Activated T-helper 1 cell treated with anti-CD3 and anti-CD28 coated beads, Interleukin-12 subunit alpha, Interleukin-12 subunit beta, Interleukin-2, Interleukin-4 antibody, amounts not matched to agents 30 ng/mL and 10 ng/mL and 1 ng/mL, durations not matched to agents 14 hours and 24 hours and 36 hours (primary cell): Measurements from ENCODE around the gene FGF9. TPM values are rescaled to one million over a fixed set of nuclear protein-coding genes. Genes with fewer than 3 reads are reported as not detected.

Experiments used
- DNase-seq: peaks from one replicate; pipeline ENCODE4 v3.0.0; 2021; ENCODE audit warnings: low spot score
- H3K27ac Mint-ChIP-seq: one replicate; pipeline ENCODE4 v1.8.0; 2021; ENCODE audit warnings: mild to moderate bottlenecking, mixed read lengths
- H3K27me3 Mint-ChIP-seq: one replicate; pipeline ENCODE4 v1.8.0; 2022; ENCODE audit warnings: mild to moderate bottlenecking, moderate library complexity, mixed read lengths; ENCODE audit not compliant: insufficient read depth
- H3K36me3 Mint-ChIP-seq: one replicate; pipeline ENCODE4 v1.8.0; 2021; ENCODE audit warnings: low read depth, mixed read lengths
- H3K4me1 Mint-ChIP-seq: one replicate; pipeline ENCODE4 v1.8.0; 2021; ENCODE audit warnings: low read depth, mixed read lengths
- H3K4me3 Mint-ChIP-seq: one replicate; pipeline ENCODE4 v1.8.0; 2021; ENCODE audit warnings: mild to moderate bottlenecking, moderate library complexity, mixed read lengths
- H3K9me3 Mint-ChIP-seq: one replicate; pipeline ENCODE4 v1.8.0; 2021; ENCODE audit warnings: mixed read lengths
- intact Hi-C: fragments of 100-400 bp; cut with micrococcal nuclease; formaldehyde crosslinking; loops from one replicate; pipeline ENCODE4 v1.15.1; 2024
- total RNA-seq: library from RNA; stranded (reverse); gene quantifications from 2 replicates; pipeline ENCODE4 v1.2.3, GENCODE V29; 2022

The FGF9 gene
- total RNA-seq, 1 donor from 2014 or later = 0.23 TPM

- no peaks in the 10 kb centered on the region for H3K36me3 Mint-ChIP-seq
- no peak overlapping the region for H3K4me3 Mint-ChIP-seq
- no peaks in the 10 kb centered on the region for H3K9me3 Mint-ChIP-seq
- no peak for DNase-seq
- no peaks in the 10 kb centered on the region for H3K4me1 Mint-ChIP-seq
- no peak overlapping the region for H3K27ac Mint-ChIP-seq
- peaks cover 10% of the 10 kb centered on the region for H3K27me3 Mint-ChIP-seq
- intact Hi-C loops = no loop called here
Observed at GRCh38 chr13:21698817-21699679, 28.2 kb downstream of the FGF9 start.

GRCh38 chr13:21701460-21701859 is 30.6 kb downstream of the FGF9 start:
- Mint-ChIP-seq H3K9me3 (no peaks in the 10 kb centered on the region), H3K4me3 (no peak overlapping the region), H3K27ac (peak overlapping the region; percentile 59), H3K4me1 (no peaks in the 10 kb centered on the region), H3K27me3 (peaks cover 5% of the 10 kb centered on the region), H3K36me3 (no peaks in the 10 kb centered on the region)
- intact Hi-C loops = no loop called here
- DNase-seq = no peak

- no peaks in the 10 kb centered on the region for H3K36me3 Mint-ChIP-seq
- H3K27ac Mint-ChIP-seq = no peak overlapping the region
- no peaks in the 10 kb centered on the region for H3K4me1 Mint-ChIP-seq
- H3K4me3 Mint-ChIP-seq = no peak overlapping the region
- intact Hi-C loops = no loop called here
- peaks cover 2% of the 10 kb centered on the region for H3K27me3 Mint-ChIP-seq
- H3K9me3 Mint-ChIP-seq = no peaks in the 10 kb centered on the region
- DNase-seq = no peak
Observed at GRCh38 chr13:21703846-21704245, 33.0 kb downstream of the FGF9 start.

GRCh38 chr13:21707586-21707985 is 36.7 kb downstream of the FGF9 start:
- no peaks in the 10 kb centered on the region for H3K36me3 Mint-ChIP-seq
- H3K4me3 Mint-ChIP-seq = no peak overlapping the region
- peaks cover 4% of the 10 kb centered on the region for H3K27me3 Mint-ChIP-seq
- no peaks in the 10 kb centered on the region for H3K4me1 Mint-ChIP-seq
- no peak overlapping the region for H3K27ac Mint-ChIP-seq
- DNase-seq = no peak
- intact Hi-C loops = no loop called here
- H3K9me3 Mint-ChIP-seq = peaks cover 10% of the 10 kb centered on the region

GRCh38 chr13:21709697-21710096 is 38.8 kb downstream of the FGF9 start:
- Mint-ChIP-seq H3K27me3 (peaks cover 5% of the 10 kb centered on the region), H3K9me3 (peaks cover 10% of the 10 kb centered on the region), H3K36me3 (no peaks in the 10 kb centered on the region), H3K4me3 (no peak overlapping the region), H3K27ac (no peak overlapping the region), H3K4me1 (no peaks in the 10 kb centered on the region)
- DNase-seq = no peak
- intact Hi-C loops = no loop called here

GRCh38 chr13:21710163-21710562 is 39.3 kb downstream of the FGF9 start:
- Mint-ChIP-seq H3K27ac (no peak overlapping the region), H3K36me3 (no peaks in the 10 kb centered on the region), H3K27me3 (peaks cover 5% of the 10 kb centered on the region), H3K4me3 (no peak overlapping the region), H3K9me3 (peaks cover 10% of the 10 kb centered on the region), H3K4me1 (no peaks in the 10 kb centered on the region)
- no peak for DNase-seq
- intact Hi-C loops = no loop called here

- DNase-seq = no peak
- Mint-ChIP-seq H3K4me3 (no peak overlapping the region), H3K4me1 (no peaks in the 10 kb centered on the region), H3K9me3 (no peaks in the 10 kb centered on the region), H3K27me3 (peaks cover 4% of the 10 kb centered on the region), H3K36me3 (no peaks in the 10 kb centered on the region), H3K27ac (no peak overlapping the region)
- intact Hi-C loops = no loop called here
Observed at GRCh38 chr13:21717817-21718216, 46.9 kb downstream of the FGF9 start.

- H3K4me3 Mint-ChIP-seq = no peak overlapping the region
- intact Hi-C loops = no loop called here
Observed at GRCh38 chr13:21719463-21719862, 48.6 kb downstream of the FGF9 start.

GRCh38 chr13:21723807-21724505 is 53.1 kb downstream of the FGF9 start:
- Mint-ChIP-seq H3K27me3 (no peaks in the 10 kb centered on the region), H3K9me3 (peaks cover 4% of the 10 kb centered on the region), H3K4me3 (no peak overlapping the region), H3K27ac (no peak overlapping the region), H3K4me1 (no peaks in the 10 kb centered on the region), H3K36me3 (no peaks in the 10 kb centered on the region)
- no peak for DNase-seq
- intact Hi-C loops = no loop called here

More at GRCh38 chr13:21719463-21719862, 48.6 kb downstream of the FGF9 start:
- H3K27ac Mint-ChIP-seq = no peak overlapping the region
- H3K9me3 Mint-ChIP-seq = no peaks in the 10 kb centered on the region
- H3K27me3 Mint-ChIP-seq = peaks cover 4% of the 10 kb centered on the region
- DNase-seq = no peak
- no peaks in the 10 kb centered on the region for H3K4me1 Mint-ChIP-seq
- H3K36me3 Mint-ChIP-seq = no peaks in the 10 kb centered on the region

- no peaks in the 10 kb centered on the region for H3K36me3 Mint-ChIP-seq
- peaks cover 4% of the 10 kb centered on the region for H3K27me3 Mint-ChIP-seq
- no peaks in the 10 kb centered on the region for H3K4me1 Mint-ChIP-seq
- intact Hi-C loops = no loop called here
- DNase-seq = no peak
- no peak overlapping the region for H3K4me3 Mint-ChIP-seq
- H3K9me3 Mint-ChIP-seq = peaks cover 4% of the 10 kb centered on the region
- no peak overlapping the region for H3K27ac Mint-ChIP-seq
Observed at GRCh38 chr13:21730186-21730880, 59.5 kb downstream of the FGF9 start.

- no peak overlapping the region for H3K4me3 Mint-ChIP-seq
- peaks cover 9% of the 10 kb centered on the region for H3K27me3 Mint-ChIP-seq
- no peaks in the 10 kb centered on the region for H3K9me3 Mint-ChIP-seq
- no peaks in the 10 kb centered on the region for H3K36me3 Mint-ChIP-seq
- DNase-seq = no peak
- no peaks in the 10 kb centered on the region for H3K4me1 Mint-ChIP-seq
- intact Hi-C loops = no loop called here
- no peak overlapping the region for H3K27ac Mint-ChIP-seq
Observed at GRCh38 chr13:21733475-21734263, 62.8 kb downstream of the FGF9 start.

- Mint-ChIP-seq H3K27ac (no peak overlapping the region), H3K4me1 (no peaks in the 10 kb centered on the region), H3K36me3 (no peaks in the 10 kb centered on the region), H3K9me3 (no peaks in the 10 kb centered on the region), H3K27me3 (peaks cover 9% of the 10 kb centered on the region), H3K4me3 (no peak overlapping the region)
- DNase-seq = no peak
- intact Hi-C loops = no loop called here
Observed at GRCh38 chr13:21734961-21735360, 64.1 kb downstream of the FGF9 start.
